ENCODE data around the gene SLC4A4.

- TF ChIP-seq CTCF (IDR thresholded peaks at IDR 0.05; ENCODE audit: poor library complexity), result no peak
- no peak for TF ChIP-seq EZH2 (IDR thresholded peaks at IDR 0.05; ENCODE audit: borderline replicate concordance)
These were observed 198.8 kb downstream of the SLC4A4 start for GRCh38 chr4:71537551-71538065.
